Sciatic nerve (tissue), 2 donors: ENCODE measurements around the gene ZSWIM4. TPM values are rescaled to one million over a fixed set of nuclear protein-coding genes. Genes with fewer than 3 reads are reported as not detected.
A peak's percentile ranks its signal among the peaks of the same experiment; 100 is the strongest.

ENCODE experiments used
- ATAC-seq: fragments of 200-7000 bp; cut with Tn5 transposase; one replicate; pipeline ENCODE4 v1.9.1; 2020; ENCODE audit warnings: mild to moderate bottlenecking, moderate library complexity
- DNase-seq: peaks from one replicate; pipeline ENCODE4 v3.0.0-alpha.2; 2020; ENCODE audit warnings: low spot score
- intact Hi-C: fragments of 100-400 bp; cut with DNase I; formaldehyde crosslinking; loops from one replicate; pipeline ENCODE4 v1.14.2; 2022
- total RNA-seq: library from RNA; stranded (reverse); fragmentation: NEBNext Ultra II Directional; extraction: Animal tissue kit (Norgen Biotek cat#: 25700); gene quantifications from one replicate; pipeline ENCODE4 v1.2.1, GENCODE V29; 2021
- donor health status: DM: no; HTN: no; CAD: no.
- donor health status: DM: no; HTN: no; CAD: no.

ZSWIM4 gene
- total RNA-seq, 1 donor from 2014 or later, result 8.2 TPM

GRCh38 chr19:13861714-13862531 lies 66.7 kb downstream of the ZSWIM4 start:
- intact Hi-C loops, result loop anchor here (10.0 kb wide), 1 partner anchor 267 kb away; no protein-coding TSS in a partner anchor
- peak; percentile 95 for ATAC-seq
- peak; percentile 96 for DNase-seq

GRCh38 chr19:13864046-13864666 lies 68.9 kb downstream of the ZSWIM4 start:
- ATAC-seq (no peak), DNase-seq (no peak)
- intact Hi-C loops, result loop anchor here (10.0 kb wide), 1 partner anchor 269 kb away; no protein-coding TSS in a partner anchor

DNA sequence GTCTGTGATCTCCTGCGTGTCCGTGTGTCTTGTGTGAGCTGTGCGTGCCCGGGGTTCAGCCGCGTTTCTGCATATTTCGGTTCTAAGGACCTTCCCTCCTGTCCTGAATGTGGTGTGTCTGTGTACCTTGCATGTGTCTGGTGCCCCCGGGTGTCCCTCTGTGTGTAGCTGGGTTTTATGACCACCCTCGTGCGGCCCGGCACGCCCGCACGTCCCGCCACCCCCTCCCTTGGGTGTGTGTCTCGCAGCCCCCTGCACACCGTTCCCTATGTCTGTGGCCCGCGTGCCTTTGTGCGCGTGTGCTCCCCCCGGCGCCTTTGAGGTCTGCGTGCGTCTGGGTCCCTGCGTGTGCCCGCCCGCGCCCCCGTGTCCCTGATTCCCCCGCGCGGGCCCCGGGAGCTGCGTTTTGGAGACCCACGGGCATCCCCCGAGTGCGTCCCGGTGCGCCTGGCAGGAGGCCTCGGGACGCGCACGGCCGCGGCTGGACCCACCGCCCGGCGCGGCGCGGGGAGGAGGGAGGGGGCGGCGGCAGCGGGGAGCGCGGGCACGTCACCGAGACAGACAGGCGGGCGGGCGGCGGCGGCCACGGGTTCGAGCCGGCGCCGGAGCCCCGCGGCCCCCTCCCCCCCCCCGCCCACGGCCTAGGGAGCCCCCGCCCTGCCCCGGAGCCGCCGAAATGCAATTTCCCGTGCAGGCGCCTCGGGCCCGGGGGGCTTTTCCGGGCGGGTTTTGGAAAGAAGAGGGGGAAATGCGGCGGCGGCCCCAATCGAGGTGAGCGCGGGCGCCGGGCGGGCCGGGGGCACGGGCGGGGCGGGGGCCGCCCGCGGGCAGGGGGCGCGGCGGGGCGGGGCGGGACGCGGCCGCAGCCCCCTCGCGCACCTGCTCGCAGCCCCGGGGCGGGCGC lies 69.7 kb downstream of the ZSWIM4 start:
- no peak for DNase-seq
- intact Hi-C loops, result loop anchor here (5.0 to 10.0 kb wide), 2 partner anchors 88 to 270 kb away; no protein-coding TSS in a partner anchor
- ATAC-seq, result no peak

DNA sequence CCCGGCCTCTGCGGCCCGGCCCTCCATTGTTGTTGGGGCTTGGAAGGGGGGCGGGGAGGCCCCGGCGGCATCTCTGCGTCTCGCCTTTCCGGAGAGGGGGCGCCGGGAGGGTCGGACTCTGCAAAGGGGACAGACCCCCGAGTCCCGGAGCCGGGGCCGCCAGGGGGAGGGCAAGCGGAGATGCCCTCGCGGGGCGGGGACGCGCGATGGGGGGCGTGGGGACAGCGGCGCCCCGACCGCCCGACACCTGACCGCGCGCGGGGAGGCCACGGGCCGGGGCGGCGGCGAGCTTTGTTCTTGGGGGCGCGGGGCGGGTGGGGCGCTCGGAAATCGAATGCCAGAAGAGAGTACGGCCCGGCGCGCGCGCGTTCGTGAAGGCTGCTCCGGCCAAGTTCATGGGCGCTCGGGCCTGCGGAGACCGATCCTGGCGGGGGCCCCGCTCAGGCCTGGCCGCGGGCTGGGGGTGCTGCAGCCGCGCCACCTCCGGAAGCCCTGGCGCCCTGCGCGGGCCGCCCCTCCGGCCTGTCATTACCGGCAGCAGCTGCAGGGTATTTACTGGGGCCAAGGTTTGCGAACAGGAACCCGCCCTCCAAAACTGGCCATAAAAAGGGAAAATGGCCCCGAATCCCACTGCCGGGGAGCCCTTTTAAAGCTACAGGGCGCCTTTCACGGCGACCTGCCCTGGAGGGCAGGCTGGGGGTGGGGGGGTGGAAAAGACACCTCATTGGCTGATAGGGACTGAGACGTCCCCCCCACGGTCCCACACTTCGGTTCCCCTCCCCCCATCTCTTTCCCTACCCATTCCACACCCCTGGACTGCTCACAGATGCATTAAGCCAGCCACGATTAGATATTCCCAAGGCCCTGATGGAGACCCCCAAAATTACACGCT lies 70.6 kb downstream of the ZSWIM4 start:
- ATAC-seq, result no peak

GRCh38 chr19:13866463-13867046 lies 71.3 kb downstream of the ZSWIM4 start:
- ATAC-seq, result no peak
- intact Hi-C loops, result loop anchor here (5.0 to 10.0 kb wide), 2 partner anchors 89 to 272 kb away; no protein-coding TSS in a partner anchor
- no peak for DNase-seq

More for the DNA sequence above, 70.6 kb downstream of the ZSWIM4 start:
- intact Hi-C loops, result loop anchor here (5.0 to 10.0 kb wide), 2 partner anchors 89 to 271 kb away; no protein-coding TSS in a partner anchor
- DNase-seq, result no peak

GRCh38 chr19:13868663-13869062 lies 73.4 kb downstream of the ZSWIM4 start:
- intact Hi-C loops, result loop anchor here (5.0 to 10.0 kb wide), 2 partner anchors 91 to 274 kb away; no protein-coding TSS in a partner anchor
- DNase-seq (no peak), ATAC-seq (no peak)

DNA sequence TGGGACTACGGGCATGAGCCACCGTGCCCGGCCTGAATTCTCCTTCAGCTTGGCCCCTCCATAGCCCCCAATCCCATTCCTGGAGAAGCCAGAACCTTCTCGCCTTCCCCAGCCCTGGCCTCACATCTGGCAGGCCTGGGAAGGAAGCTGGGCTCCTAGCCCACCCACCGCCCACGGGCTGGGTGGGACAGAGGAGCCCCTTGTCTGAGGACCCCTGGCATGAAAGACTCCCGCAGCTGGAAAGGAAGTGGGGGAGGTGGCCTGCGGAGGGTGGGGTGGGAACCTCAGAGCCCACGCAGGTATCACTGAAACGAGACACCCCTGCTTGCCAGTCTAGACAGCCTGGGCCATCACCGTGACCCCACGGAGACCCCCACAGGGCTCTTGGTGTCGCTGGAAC lies 74.0 kb downstream of the ZSWIM4 start:
- ATAC-seq (no peak), DNase-seq (peak; percentile 56)
- intact Hi-C loops, result loop anchor here (5.0 to 10.0 kb wide), 2 partner anchors 92 to 274 kb away; no protein-coding TSS in a partner anchor

GRCh38 chr19:13870873-13871272 lies 75.6 kb downstream of the ZSWIM4 start:
- no peak for DNase-seq
- intact Hi-C loops, result no loop called here
- no peak for ATAC-seq

DNA sequence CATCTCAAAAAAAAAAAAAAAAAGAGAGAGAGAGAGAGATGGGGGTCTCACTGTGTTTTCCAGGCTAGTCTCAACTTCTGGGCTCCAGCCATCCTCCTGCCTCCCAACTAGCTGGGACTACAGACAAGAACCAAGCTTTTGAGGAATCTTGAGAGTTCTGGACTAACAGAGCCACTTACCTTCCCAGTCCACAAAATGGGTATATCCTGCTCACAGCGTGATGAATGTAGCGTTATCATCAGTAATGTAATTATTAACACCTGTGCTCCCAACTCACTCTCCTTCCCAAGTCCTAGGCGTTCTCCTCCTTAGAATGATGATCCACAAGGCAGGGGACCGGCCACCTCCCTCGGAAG lies 77.1 kb downstream of the ZSWIM4 start:
- intact Hi-C loops, result no loop called here
- ATAC-seq (no peak), DNase-seq (no peak)

- ATAC-seq (peak; percentile 69), DNase-seq (peak; percentile 73)
- intact Hi-C loops, result no loop called here
Measured at GRCh38 chr19:13872695-13873389, 77.6 kb downstream of the ZSWIM4 start.

DNA sequence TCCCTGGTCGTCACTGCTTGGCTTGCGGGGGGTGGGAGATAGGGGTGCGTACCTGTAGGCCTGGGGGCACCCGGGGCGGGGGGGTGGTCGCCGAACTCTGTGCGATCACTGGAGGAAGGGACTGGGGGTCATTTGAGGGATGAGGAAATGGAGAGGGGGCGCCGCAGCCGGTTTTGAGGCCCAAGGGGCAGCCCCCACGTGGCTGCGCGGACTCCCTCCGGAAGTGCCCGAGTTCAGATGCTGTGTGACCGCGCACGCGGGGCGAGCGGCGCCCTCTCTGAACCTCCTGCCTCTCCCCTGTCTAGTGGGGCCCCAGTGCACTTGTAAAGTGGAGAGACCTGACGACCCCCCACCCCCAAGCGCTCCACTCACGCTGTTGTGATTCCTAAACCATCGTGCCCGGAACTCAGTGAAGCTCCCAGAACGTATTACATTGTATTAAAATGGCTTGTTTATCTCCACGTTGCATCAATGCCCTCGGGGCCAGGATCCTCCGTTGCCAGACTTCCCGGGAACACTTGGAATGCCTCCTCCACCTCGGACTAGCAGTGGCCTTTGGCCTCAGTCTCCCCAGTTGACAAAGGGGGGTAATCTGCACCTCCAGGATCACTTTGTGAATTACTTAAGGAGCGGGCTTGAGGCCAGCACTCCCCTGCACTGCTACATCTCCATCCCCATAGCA lies 78.7 kb downstream of the ZSWIM4 start:
- ATAC-seq (peak; percentile 20), DNase-seq (no peak)
- intact Hi-C loops, result no loop called here

DNA sequence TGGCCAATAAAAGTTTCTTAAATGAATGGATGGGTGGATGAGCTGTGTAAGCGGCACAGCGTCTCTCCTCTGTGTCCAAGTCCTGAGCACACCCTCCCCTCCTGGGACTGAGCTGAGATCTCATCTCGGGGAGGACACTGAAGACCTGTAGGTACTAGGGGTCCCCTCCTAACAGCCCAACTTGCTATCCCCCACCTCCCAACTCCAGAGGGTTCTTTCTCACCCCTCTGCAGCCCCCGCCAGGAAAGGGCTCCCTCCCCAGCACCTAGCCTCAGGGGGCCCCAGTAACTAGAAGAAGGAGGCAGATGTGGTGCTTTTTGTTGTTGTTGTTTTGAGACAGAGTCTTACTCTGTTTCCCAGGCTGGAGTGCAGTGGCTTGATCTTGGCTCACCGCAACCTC lies 80.6 kb downstream of the ZSWIM4 start:
- ATAC-seq (no peak), DNase-seq (no peak)
- intact Hi-C loops, result no loop called here

- intact Hi-C loops, result no loop called here
- DNase-seq (no peak), ATAC-seq (no peak)
Measured at GRCh38 chr19:13876834-13877233, 81.6 kb downstream of the ZSWIM4 start, which contains the start of gene NANOS3. TSS of gene NANOS3 (plus strand) at chr19:13877134. CDS start at chr19:13877249, 115 bp downstream.

DNA sequence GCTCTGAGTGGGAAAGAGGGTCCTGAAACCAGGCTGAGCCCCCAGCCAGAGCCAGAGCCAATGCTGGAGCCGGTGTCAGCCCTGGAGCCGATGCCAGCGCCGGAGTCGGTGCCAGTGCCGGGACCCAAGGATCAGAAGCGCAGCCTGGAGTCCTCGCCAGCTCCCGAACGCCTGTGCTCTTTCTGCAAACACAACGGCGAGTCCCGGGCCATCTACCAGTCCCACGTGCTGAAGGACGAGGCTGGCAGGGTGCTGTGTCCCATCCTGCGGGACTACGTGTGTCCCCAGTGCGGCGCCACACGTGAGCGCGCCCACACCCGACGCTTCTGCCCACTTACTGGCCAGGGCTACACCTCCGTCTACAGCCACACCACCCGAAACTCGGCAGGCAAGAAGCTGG lies 82.1 kb downstream of the ZSWIM4 start:
- ATAC-seq (no peak), DNase-seq (no peak)
- intact Hi-C loops, result no loop called here

- peak; percentile 99 for DNase-seq
- intact Hi-C loops, result loop anchor here (5.0 kb wide), 1 partner anchor 177 kb away; no protein-coding TSS in a partner anchor
- peak; percentile 95 for ATAC-seq
Measured at GRCh38 chr19:13880059-13881043, 85.1 kb downstream of the ZSWIM4 start.
